Keratinocyte (primary cell): ENCODE measurements around the gene LEAP2. TPM values are rescaled to one million over a fixed set of nuclear protein-coding genes. Genes with fewer than 3 reads are reported as not detected.

Experiments used
- DNase-seq: peaks from one replicate; pipeline ENCODE4 v3.0.0-alpha.2; 2011; ENCODE audit warnings: low read depth, missing footprints, low spot score
- FAIRE-seq: peaks from 2 replicates; lab custom pipeline; 2011; peaks lifted over from hg19 to GRCh38; lab: Jason Lieb, UNC
- H2AFZ ChIP-seq: 2 replicates; pipeline ENCODE4 v1.6.0; 2012; ENCODE audit warnings: low read length, control low read depth, inconsistent platforms; ENCODE audit not compliant: control insufficient read depth
- H3K27ac ChIP-seq: 2 replicates; pipeline ENCODE4 v1.5.1; 2011; ENCODE audit warnings: low read length; ENCODE audit not compliant: control insufficient read depth, insufficient read depth
- H3K27me3 ChIP-seq: 3 replicates; pipeline ENCODE4 v1.6.0; 2011; ENCODE audit warnings: low read length; ENCODE audit not compliant: control insufficient read depth, insufficient read depth; ENCODE audit errors: extremely low read depth
- H3K36me3 ChIP-seq, 2 experiments: 2 replicates in 1 of 2; 3 replicates in 1 of 2; pipeline ENCODE4 v1.5.1; 2011; ENCODE audit warnings: low read length in 2 of 2, mild to moderate bottlenecking in 1 of 2; ENCODE audit not compliant: control insufficient read depth in 2 of 2, insufficient read depth in 2 of 2; ENCODE audit errors: extremely low read depth in 1 of 2
- H3K4me1 ChIP-seq: 3 replicates; pipeline ENCODE4 v1.5.1; 2011; ENCODE audit warnings: low read length; ENCODE audit not compliant: control insufficient read depth, insufficient read depth; ENCODE audit errors: extremely low read depth
- H3K4me2 ChIP-seq: 3 replicates; pipeline ENCODE4 v1.6.0; 2011; ENCODE audit warnings: low read depth, low read length; ENCODE audit not compliant: control insufficient read depth, insufficient read depth; ENCODE audit errors: extremely low read depth
- H3K4me3 ChIP-seq, 3 experiments: fragments of 200-600 bp in 1 of 3; sonication (generic) in 1 of 3; 2 replicates in 2 of 3; 3 replicates in 1 of 3; pipeline ENCODE4 v1.5.1; 2011 to 2016; ENCODE audit warnings: low read length in 3 of 3, mild to moderate bottlenecking in 3 of 3, control low read depth in 2 of 3, inconsistent platforms in 1 of 3, low read depth in 1 of 3, mixed read lengths in 1 of 3, mixed run types in 1 of 3, moderate library complexity in 1 of 3; ENCODE audit not compliant: control insufficient read depth in 2 of 3, insufficient read depth in 2 of 3; ENCODE audit errors: extremely low read depth in 1 of 3
- H3K79me2 ChIP-seq: 2 replicates; pipeline ENCODE4 v1.6.0; 2012; ENCODE audit warnings: low read length; ENCODE audit not compliant: control insufficient read depth, insufficient read depth
- H3K9ac ChIP-seq: 3 replicates; pipeline ENCODE4 v1.6.0; 2011; ENCODE audit warnings: low read length; ENCODE audit not compliant: control insufficient read depth, insufficient read depth; ENCODE audit errors: extremely low read depth
- H3K9me1 ChIP-seq: 3 replicates; pipeline ENCODE4 v1.6.0; 2011; ENCODE audit warnings: low read length; ENCODE audit not compliant: control insufficient read depth, insufficient read depth; ENCODE audit errors: extremely low read depth
- H3K9me3 ChIP-seq: 2 replicates; pipeline ENCODE4 v1.5.1; 2012; ENCODE audit warnings: low read depth, low read length; ENCODE audit not compliant: control insufficient read depth
- H4K20me1 ChIP-seq: 3 replicates; pipeline ENCODE4 v1.6.0; 2011; ENCODE audit warnings: low read length; ENCODE audit not compliant: control insufficient read depth, insufficient read depth; ENCODE audit errors: extremely low read depth
- CTCF ChIP-seq, 3 experiments: IDR thresholded peaks in 1 of 3; conservative IDR thresholded peaks in 1 of 3; optimal IDR thresholded peaks in 1 of 3; 2 replicates in 2 of 3; 3 replicates in 1 of 3; pipeline versions ENCODE3 to v1.5.1; 2011; ENCODE audit warnings: low read length in 3 of 3, mild to moderate bottlenecking in 3 of 3, moderate library complexity in 2 of 3, control low read depth in 1 of 3, inconsistent platforms in 1 of 3; ENCODE audit not compliant: insufficient read depth in 2 of 3; ENCODE audit errors: extremely low read depth in 1 of 3
- EZH2 ChIP-seq: IDR thresholded peaks from one replicate; pipeline ENCODE4 v1.6.1; 2012; ENCODE audit warnings: inconsistent platforms, mild to moderate bottlenecking, low read length, moderate library complexity
- dilution Hi-C: fragments of 300-500 bp; cut with MboI; formaldehyde crosslinking; loops from one replicate; pipeline ENCODE4 v1.7.0; 2020; ENCODE audit warnings: low sequenced_read_pairs; ENCODE audit not compliant: extremely low pct_ligation_motif_present
- polyA plus RNA-seq, 5 experiments: library from polyadenylated mRNA; depleted of rRNA in 3 of 5; stranded (reverse) in 3 of 5; stranded (forward) in 1 of 5; unstranded in 1 of 5; fragments of >200 nt; gene quantifications; 1 replicate in 1 of 5; 2 replicates in 3 of 5; 3 replicates in 1 of 5; pipeline versions ENCODE4 v1.2.1 to v1.2.3, GENCODE V29; 2011 to 2012; ENCODE audit warnings: missing spikeins in 2 of 5, low read depth in 1 of 5, low replicate concordance in 1 of 5

Gene LEAP2
- polyA plus RNA-seq, 1 donor (not counting 4 experiments of a cell fraction or from before 2014, with no cell fraction given) = 1.2 TPM

DNA sequence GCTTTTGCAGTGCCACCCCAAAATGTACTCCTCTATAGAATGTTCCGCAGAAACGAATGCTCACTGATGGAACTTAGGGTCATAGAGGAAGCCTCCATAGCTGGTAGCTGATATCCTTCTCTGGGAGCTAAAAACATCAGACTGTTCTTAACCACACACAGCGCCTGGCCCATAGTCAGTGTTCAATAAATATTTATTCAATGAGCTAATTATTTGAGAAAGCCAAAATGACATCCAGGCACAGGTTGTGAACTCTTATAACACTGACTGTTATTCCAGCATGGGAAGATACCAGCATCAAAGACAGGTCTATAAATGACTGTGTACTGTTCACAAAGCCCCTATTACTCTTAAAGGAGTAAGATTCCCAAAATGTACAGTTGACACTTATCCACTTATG is 20.1 kb upstream of the LEAP2 start:
- H2AFZ ChIP-seq = no peak overlapping the region
- no peak overlapping the region for H3K4me2 ChIP-seq
- no peaks in the 10 kb centered on the region for H3K79me2 ChIP-seq
- no peak for FAIRE-seq
- H3K9me1 ChIP-seq = no peaks in the 10 kb centered on the region
- H3K36me3 ChIP-seq = no peaks in the 10 kb centered on the region
- TF ChIP-seq EZH2 = no peak
- TF ChIP-seq CTCF (optimal IDR thresholded peaks at IDR 0.05 in 1 of 3, IDR thresholded peaks at IDR 0.05 in 1 of 3, conservative IDR thresholded peaks at IDR 0.05 in 1 of 3; ENCODE audit: extremely low read depth in 1 of 3, insufficient read depth in 2 of 3, low read length in 3 of 3) = no peak
- DNase-seq = no peak
- H3K9me3 ChIP-seq = no peaks in the 10 kb centered on the region
- no peaks in the 10 kb centered on the region for H4K20me1 ChIP-seq
- no peaks in the 10 kb centered on the region for H3K4me1 ChIP-seq
- no peaks in the 10 kb centered on the region for H3K27me3 ChIP-seq
- no peak overlapping the region for H3K4me3 ChIP-seq
- no peak overlapping the region for H3K27ac ChIP-seq
- no peak overlapping the region for H3K9ac ChIP-seq
- dilution Hi-C loops = no loop called here

DNA sequence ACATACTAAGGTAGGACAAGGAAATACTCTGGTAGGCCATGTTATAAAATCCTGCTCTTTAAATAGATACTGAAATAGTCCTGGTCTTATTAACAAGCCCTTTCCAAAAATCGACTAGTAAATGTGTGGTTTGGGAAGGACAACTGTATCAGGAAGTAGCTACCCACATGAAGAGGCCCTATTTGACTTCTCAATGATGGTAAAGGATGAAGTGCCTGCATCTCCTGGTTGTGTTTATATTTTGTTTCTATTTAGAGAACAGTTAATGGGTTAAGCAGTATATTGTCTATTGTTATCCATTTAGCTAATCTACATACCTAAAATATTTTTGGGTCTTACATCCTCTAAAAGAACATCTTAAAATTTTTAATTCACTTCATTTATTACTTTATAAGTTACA is 19.7 kb upstream of the LEAP2 start:
- Histone ChIP-seq H3K27ac (no peak overlapping the region), H4K20me1 (no peaks in the 10 kb centered on the region), H3K4me2 (no peak overlapping the region), H3K4me1 (no peaks in the 10 kb centered on the region), H3K79me2 (no peaks in the 10 kb centered on the region), H3K9me3 (no peaks in the 10 kb centered on the region), H3K4me3 (no peak overlapping the region), H3K36me3 (no peaks in the 10 kb centered on the region), H3K27me3 (no peaks in the 10 kb centered on the region), H3K9me1 (no peaks in the 10 kb centered on the region), H2AFZ (no peak overlapping the region), H3K9ac (no peak overlapping the region)
- TF ChIP-seq CTCF (optimal IDR thresholded peaks at IDR 0.05 in 1 of 3, IDR thresholded peaks at IDR 0.05 in 1 of 3, conservative IDR thresholded peaks at IDR 0.05 in 1 of 3; ENCODE audit: extremely low read depth in 1 of 3, insufficient read depth in 2 of 3, low read length in 3 of 3) (no peak), EZH2 (no peak)
- FAIRE-seq (no peak), DNase-seq (no peak)
- dilution Hi-C loops = no loop called here
